Measurements from ENCODE around the gene CTDSPL. TPM values are rescaled to one million over a fixed set of nuclear protein-coding genes. Genes with fewer than 3 reads are reported as not detected.
"Not testable (repeated sequence)": the region's sequence is repeated elsewhere in the genome, so short reads cannot be mapped to it uniquely, and the experiment has no call there.

The CTDSPL gene
- total and polyA plus RNA-seq, 2 experiments from 2014 or later = 29.2 to 33.7 TPM

GRCh38 chr3:37814547-37814946 lies 47.1 kb upstream of the CTDSPL start:
- H2AFZ ChIP-seq = no peak overlapping the region
- H3K27ac ChIP-seq = no peak overlapping the region
- no peaks in the 10 kb centered on the region for H3K79me2 ChIP-seq
- 92% methylated on average over 2 of the region's 2 CpGs for WGBS (ENCODE audit: low lambda C conversion rate, missing lambda C conversion rate)
- TF ChIP-seq CTCF (IDR thresholded peaks at IDR 0.05; ENCODE audit: poor library complexity) (peak; percentile 52), EZH2 (IDR thresholded peaks at IDR 0.05; ENCODE audit: borderline replicate concordance) (no peak)
- H3K9me2 ChIP-seq (replicated peaks; ENCODE audit: insufficient read depth) = no peaks in the 10 kb centered on the region
- no peaks in the 10 kb centered on the region for H3K36me3 ChIP-seq (replicated peaks; ENCODE audit: insufficient read depth, low read depth)
- peaks cover 35% of the 10 kb centered on the region for H3K4me1 ChIP-seq (ENCODE audit: insufficient read depth)
- no peaks in the 10 kb centered on the region for H4K20me1 ChIP-seq (ENCODE audit: insufficient read depth, poor library complexity, severe bottlenecking)
- H3K4me3 ChIP-seq = no peak overlapping the region
- no peak overlapping the region for H3K4me2 ChIP-seq
- H3K27me3 ChIP-seq = no peaks in the 10 kb centered on the region
- DNase-seq (ENCODE audit: low spot score) = peak; percentile 37
- no peaks in the 10 kb centered on the region for H3K9me3 ChIP-seq (ENCODE audit: low read depth)

GRCh38 chr3:37815156-37815555 lies 46.5 kb upstream of the CTDSPL start:
- H3K9me3 ChIP-seq (ENCODE audit: low read depth); H3K79me2 ChIP-seq; H2AFZ ChIP-seq; H3K9me2 ChIP-seq (replicated peaks; ENCODE audit: insufficient read depth); H3K27ac ChIP-seq; H3K4me2 ChIP-seq; H3K4me3 ChIP-seq; DNase-seq (ENCODE audit: low spot score); H3K27me3 ChIP-seq; H4K20me1 ChIP-seq (ENCODE audit: insufficient read depth, poor library complexity, severe bottlenecking); H3K36me3 ChIP-seq (replicated peaks; ENCODE audit: insufficient read depth, low read depth): not testable (repeated sequence)
- H3K4me1 ChIP-seq (ENCODE audit: insufficient read depth) = peaks cover 35% of the 10 kb centered on the region
- WGBS (ENCODE audit: low lambda C conversion rate, missing lambda C conversion rate) = 96% methylated on average over 9 of the region's 9 CpGs

GRCh38 chr3:37816271-37816670 lies 45.4 kb upstream of the CTDSPL start:
- peaks cover 26% of the 10 kb centered on the region for H3K4me1 ChIP-seq (ENCODE audit: insufficient read depth)
- no peak overlapping the region for H3K27ac ChIP-seq
- DNase-seq (ENCODE audit: low spot score) = no peak

GRCh38 chr3:37819591-37819990 lies 42.1 kb upstream of the CTDSPL start:
- Histone ChIP-seq H3K9me2 (replicated peaks; ENCODE audit: insufficient read depth) (no peaks in the 10 kb centered on the region), H3K27me3 (no peaks in the 10 kb centered on the region), H3K9me3 (ENCODE audit: low read depth) (no peaks in the 10 kb centered on the region), H3K27ac (no peak overlapping the region), H2AFZ (no peak overlapping the region), H4K20me1 (ENCODE audit: insufficient read depth, poor library complexity, severe bottlenecking) (no peaks in the 10 kb centered on the region), H3K36me3 (replicated peaks; ENCODE audit: insufficient read depth, low read depth) (no peaks in the 10 kb centered on the region), H3K4me1 (ENCODE audit: insufficient read depth) (no peaks in the 10 kb centered on the region), H3K79me2 (no peaks in the 10 kb centered on the region), H3K4me3 (no peak overlapping the region), H3K4me2 (no peak overlapping the region)
- TF ChIP-seq EZH2phosphoT487 (IDR thresholded peaks at IDR 0.05; ENCODE audit: low read depth, severe bottlenecking, unreplicated experiment) = no peak
- 74% methylated on average over 3 of the region's 3 CpGs for WGBS (ENCODE audit: low lambda C conversion rate, missing lambda C conversion rate)
- DNase-seq (ENCODE audit: low spot score) = no peak

More at GRCh38 chr3:37816271-37816670, 45.4 kb upstream of the CTDSPL start:
- Histone ChIP-seq H3K36me3 (replicated peaks; ENCODE audit: insufficient read depth, low read depth) (no peaks in the 10 kb centered on the region), H4K20me1 (ENCODE audit: insufficient read depth, poor library complexity, severe bottlenecking) (no peaks in the 10 kb centered on the region), H3K4me2 (no peak overlapping the region), H2AFZ (no peak overlapping the region), H3K9me3 (ENCODE audit: low read depth) (no peaks in the 10 kb centered on the region), H3K9me2 (replicated peaks; ENCODE audit: insufficient read depth) (no peaks in the 10 kb centered on the region), H3K27me3 (no peaks in the 10 kb centered on the region), H3K4me3 (no peak overlapping the region), H3K79me2 (no peaks in the 10 kb centered on the region)
- 85% methylated on average over 2 of the region's 2 CpGs for WGBS (ENCODE audit: low lambda C conversion rate, missing lambda C conversion rate)
- TF ChIP-seq EZH2 (IDR thresholded peaks at IDR 0.05; ENCODE audit: borderline replicate concordance) (no peak), EZH2phosphoT487 (IDR thresholded peaks at IDR 0.05; ENCODE audit: low read depth, severe bottlenecking, unreplicated experiment) (no peak), CTCF (IDR thresholded peaks at IDR 0.05; ENCODE audit: poor library complexity) (no peak)
